ENCODE measurements around the gene ZNF615.
"Not testable (repeated sequence)": the region's sequence is repeated elsewhere in the genome, so short reads cannot be mapped to it uniquely, and the experiment has no call there.

The ZNF615 gene

GRCh38 chr19:52007806-52008557 is at the start of gene ZNF615:
Gene ZNF615, minus strand, starts transcription at chr19:52008211. Its CDS starts 4,500 bp downstream, at chr19:52003711.
- Histone ChIP-seq H3K36me3 (ENCODE audit: control insufficient read depth, insufficient read depth, low read length) (peaks cover 5% of the 10 kb centered on the region), H3K9ac (ENCODE audit: low read depth, low read length) (peak within 1 kb of the TSS; percentile 96), H3K4me1 (ENCODE audit: control insufficient read depth, insufficient read depth, low read length) (peaks cover 2% of the 10 kb centered on the region), H3K9me3 (ENCODE audit: control insufficient read depth, insufficient read depth, low read length) (no peaks in the 10 kb centered on the region), H3K27me3 (ENCODE audit: control insufficient read depth, insufficient read depth, low read length) (no peaks in the 10 kb centered on the region), H3K4me3 (ENCODE audit: low read depth, low read length) (peak within 1 kb of the TSS; percentile 100)

DNA sequence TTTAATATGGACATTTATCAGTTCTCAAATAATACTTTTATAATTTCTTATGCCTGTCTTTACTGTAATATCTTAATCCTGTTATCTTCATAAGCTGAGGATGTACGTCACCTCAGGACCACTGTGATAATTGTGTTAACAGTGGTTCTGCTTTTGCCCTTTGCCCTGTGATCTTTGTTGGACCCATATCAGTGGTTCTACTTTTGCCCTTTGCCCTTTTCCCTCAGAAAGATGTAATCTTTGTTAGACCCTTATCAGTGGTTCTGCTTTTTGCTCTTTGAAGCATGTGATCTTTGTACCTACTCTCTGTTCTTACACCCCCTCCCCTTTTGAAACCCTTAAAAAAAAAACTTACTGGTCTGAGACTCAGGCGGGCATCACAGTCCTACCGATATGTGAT is 48.5 kb upstream of the ZNF615 start:
- not testable (repeated sequence) for H3K4me1 ChIP-seq (ENCODE audit: control insufficient read depth, insufficient read depth, low read length); H3K9ac ChIP-seq (ENCODE audit: low read depth, low read length); H3K36me3 ChIP-seq (ENCODE audit: control insufficient read depth, insufficient read depth, low read length); H3K9me3 ChIP-seq (ENCODE audit: control insufficient read depth, insufficient read depth, low read length); H3K27me3 ChIP-seq (ENCODE audit: control insufficient read depth, insufficient read depth, low read length); H3K4me3 ChIP-seq (ENCODE audit: low read depth, low read length)

DNA sequence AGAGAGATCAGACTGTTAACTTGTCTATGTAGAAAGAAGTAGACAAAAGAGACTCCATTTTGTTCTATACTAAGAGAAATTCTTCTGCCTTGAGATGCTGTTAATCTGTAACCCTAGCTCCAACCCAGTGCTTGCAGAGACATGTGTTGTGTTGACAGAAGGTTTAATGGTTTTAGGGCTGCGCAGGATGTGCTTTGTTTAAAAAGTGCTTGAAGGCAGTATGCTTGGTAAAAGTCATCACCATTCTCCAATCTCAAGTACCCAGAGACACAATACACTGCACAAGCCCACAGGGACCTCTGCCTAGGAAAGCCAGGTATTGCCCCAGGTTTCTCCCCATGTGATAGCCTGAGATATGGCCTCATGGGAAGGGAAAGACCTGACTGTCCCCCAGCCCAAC is 43.7 kb upstream of the ZNF615 start:
- H3K9me3 ChIP-seq (ENCODE audit: control insufficient read depth, insufficient read depth, low read length); H3K27me3 ChIP-seq (ENCODE audit: control insufficient read depth, insufficient read depth, low read length); H3K4me1 ChIP-seq (ENCODE audit: control insufficient read depth, insufficient read depth, low read length); H3K36me3 ChIP-seq (ENCODE audit: control insufficient read depth, insufficient read depth, low read length); H3K4me3 ChIP-seq (ENCODE audit: low read depth, low read length); H3K9ac ChIP-seq (ENCODE audit: low read depth, low read length): not testable (repeated sequence)

- peak within 1 kb of the TSS; percentile 84 for H3K4me3 ChIP-seq (ENCODE audit: low read depth, low read length)
- peak within 1 kb of the TSS; percentile 70 for H3K9ac ChIP-seq (ENCODE audit: low read depth, low read length)
- no peaks in the 10 kb centered on the region for H3K27me3 ChIP-seq (ENCODE audit: control insufficient read depth, insufficient read depth, low read length)
- H3K4me1 ChIP-seq (ENCODE audit: control insufficient read depth, insufficient read depth, low read length), result peaks cover 6% of the 10 kb centered on the region
- H3K36me3 ChIP-seq (ENCODE audit: control insufficient read depth, insufficient read depth, low read length), result no peaks in the 10 kb centered on the region
- H3K9me3 ChIP-seq (ENCODE audit: control insufficient read depth, insufficient read depth, low read length), result no peaks in the 10 kb centered on the region
Observed at GRCh38 chr19:52048555-52049501, 40.8 kb upstream of the ZNF615 start, which contains the start of gene ZNF432. Gene ZNF432, minus strand, starts transcription at chr19:52048838. Its CDS starts 1,970 bp downstream, at chr19:52046868.

DNA sequence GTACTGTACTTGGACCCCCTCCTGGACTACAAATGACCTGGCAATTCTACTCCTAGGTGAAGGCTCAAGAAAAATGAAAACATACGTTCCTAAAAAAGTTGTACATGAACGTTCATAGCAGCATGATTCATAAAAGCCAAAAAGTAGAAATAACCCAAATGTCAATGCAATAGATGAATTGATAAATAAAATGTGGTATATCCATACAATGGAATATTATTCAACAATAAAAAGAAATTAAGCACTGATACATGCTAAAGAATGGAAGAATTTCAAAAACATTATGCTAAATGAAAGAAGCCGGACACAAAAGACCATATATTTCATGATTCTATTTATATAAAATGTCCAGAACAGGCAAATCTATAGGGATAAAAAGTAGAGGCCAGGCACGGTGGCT is 31.2 kb upstream of the ZNF615 start:
- peaks cover 37% of the 10 kb centered on the region for H3K36me3 ChIP-seq (ENCODE audit: control insufficient read depth, insufficient read depth, low read length)
- H3K9ac ChIP-seq (ENCODE audit: low read depth, low read length), result no peak overlapping the region
- no peak overlapping the region for H3K4me3 ChIP-seq (ENCODE audit: low read depth, low read length)
- peaks cover 17% of the 10 kb centered on the region for H3K9me3 ChIP-seq (ENCODE audit: control insufficient read depth, insufficient read depth, low read length)
- H3K4me1 ChIP-seq (ENCODE audit: control insufficient read depth, insufficient read depth, low read length), result no peaks in the 10 kb centered on the region
- no peaks in the 10 kb centered on the region for H3K27me3 ChIP-seq (ENCODE audit: control insufficient read depth, insufficient read depth, low read length)

GRCh38 chr19:52034051-52034728 is 26.2 kb upstream of the ZNF615 start:
- Histone ChIP-seq H3K4me1 (ENCODE audit: control insufficient read depth, insufficient read depth, low read length) (no peaks in the 10 kb centered on the region), H3K4me3 (ENCODE audit: low read depth, low read length) (no peak overlapping the region), H3K27me3 (ENCODE audit: control insufficient read depth, insufficient read depth, low read length) (no peaks in the 10 kb centered on the region), H3K9ac (ENCODE audit: low read depth, low read length) (no peak overlapping the region), H3K36me3 (ENCODE audit: control insufficient read depth, insufficient read depth, low read length) (peaks cover 27% of the 10 kb centered on the region), H3K9me3 (ENCODE audit: control insufficient read depth, insufficient read depth, low read length) (peaks cover 24% of the 10 kb centered on the region)

DNA sequence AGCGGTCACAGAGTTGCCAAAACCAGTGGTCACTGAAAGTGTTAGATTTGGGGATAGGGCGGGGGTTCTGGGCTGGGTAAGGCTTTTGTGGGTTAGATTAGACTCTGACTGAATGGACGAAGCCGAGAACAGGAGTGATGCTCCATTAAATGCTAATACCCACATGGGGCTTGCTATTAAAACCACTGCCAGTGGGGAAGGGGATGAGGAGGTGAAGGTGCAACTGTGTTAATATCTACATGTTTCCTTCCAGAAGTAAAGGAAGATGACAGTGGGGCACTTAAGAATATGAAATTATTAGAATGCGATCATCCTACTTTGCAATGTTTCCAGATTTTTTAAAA is 20.7 kb upstream of the ZNF615 start:
- Histone ChIP-seq H3K4me3 (ENCODE audit: low read depth, low read length) (peak overlapping the region; percentile 100), H3K4me1 (ENCODE audit: control insufficient read depth, insufficient read depth, low read length) (no peaks in the 10 kb centered on the region), H3K27me3 (ENCODE audit: control insufficient read depth, insufficient read depth, low read length) (no peaks in the 10 kb centered on the region), H3K9ac (ENCODE audit: low read depth, low read length) (peak overlapping the region; percentile 99), H3K9me3 (ENCODE audit: control insufficient read depth, insufficient read depth, low read length) (peaks cover 3% of the 10 kb centered on the region), H3K36me3 (ENCODE audit: control insufficient read depth, insufficient read depth, low read length) (peaks cover 16% of the 10 kb centered on the region)

- Histone ChIP-seq H3K9ac (ENCODE audit: low read depth, low read length) (peak within 1 kb of the TSS; percentile 99), H3K36me3 (ENCODE audit: control insufficient read depth, insufficient read depth, low read length) (peaks cover 18% of the 10 kb centered on the region), H3K27me3 (ENCODE audit: control insufficient read depth, insufficient read depth, low read length) (no peaks in the 10 kb centered on the region), H3K9me3 (ENCODE audit: control insufficient read depth, insufficient read depth, low read length) (no peaks in the 10 kb centered on the region), H3K4me1 (ENCODE audit: control insufficient read depth, insufficient read depth, low read length) (no peaks in the 10 kb centered on the region), H3K4me3 (ENCODE audit: low read depth, low read length) (peak within 1 kb of the TSS; percentile 100)
Observed at GRCh38 chr19:52028027-52028779, 20.2 kb upstream of the ZNF615 start, which contains the start of gene ZNF614. Gene ZNF614, minus strand, starts transcription at chr19:52028379. Its CDS starts 2,634 bp downstream, at chr19:52025745.

GRCh38 chr19:52026255-52026990 is 18.4 kb upstream of the ZNF615 start:
- not testable (repeated sequence) for H3K4me1 ChIP-seq (ENCODE audit: control insufficient read depth, insufficient read depth, low read length); H3K9me3 ChIP-seq (ENCODE audit: control insufficient read depth, insufficient read depth, low read length)
- H3K36me3 ChIP-seq (ENCODE audit: control insufficient read depth, insufficient read depth, low read length), result peaks cover 20% of the 10 kb centered on the region

GRCh38 chr19:52024478-52024877 is 16.5 kb upstream of the ZNF615 start:
- not testable (repeated sequence) for H3K9ac ChIP-seq (ENCODE audit: low read depth, low read length); H3K27me3 ChIP-seq (ENCODE audit: control insufficient read depth, insufficient read depth, low read length); H3K4me1 ChIP-seq (ENCODE audit: control insufficient read depth, insufficient read depth, low read length); H3K4me3 ChIP-seq (ENCODE audit: low read depth, low read length); H3K9me3 ChIP-seq (ENCODE audit: control insufficient read depth, insufficient read depth, low read length)
- peaks cover 32% of the 10 kb centered on the region for H3K36me3 ChIP-seq (ENCODE audit: control insufficient read depth, insufficient read depth, low read length)

More at GRCh38 chr19:52026255-52026990, 18.4 kb upstream of the ZNF615 start:
- not testable (repeated sequence) for H3K9ac ChIP-seq (ENCODE audit: low read depth, low read length); H3K27me3 ChIP-seq (ENCODE audit: control insufficient read depth, insufficient read depth, low read length); H3K4me3 ChIP-seq (ENCODE audit: low read depth, low read length)

Data from iPS-15b (cell line).